Mucosa of rectum (tissue), 2 donors: ENCODE measurements around the gene GRB10.

Experiments used
- H3K27ac ChIP-seq, 2 donors: one replicate each; pipeline ENCODE4 v1.7.0; 2013; ENCODE audit warnings: inconsistent platforms in 2 of 2, low read depth in 2 of 2, low read length in 2 of 2
- H3K27me3 ChIP-seq, 2 donors: one replicate each; pipeline ENCODE4 v1.7.0; 2013; ENCODE audit warnings: low read length in 2 of 2; ENCODE audit not compliant: control insufficient read depth in 2 of 2, insufficient read depth in 2 of 2
- H3K36me3 ChIP-seq, 2 donors: one replicate each; pipeline ENCODE4 v1.7.0; 2013; ENCODE audit warnings: low read length in 2 of 2; ENCODE audit not compliant: control insufficient read depth in 2 of 2, insufficient read depth in 2 of 2
- H3K4me1 ChIP-seq, 2 donors: one replicate each; pipeline ENCODE4 v1.7.0; 2013; ENCODE audit warnings: low read length in 2 of 2, mild to moderate bottlenecking in 1 of 2; ENCODE audit not compliant: control insufficient read depth in 2 of 2, insufficient read depth in 2 of 2
- H3K4me3 ChIP-seq, 2 donors: one replicate each; pipeline ENCODE4 v1.7.0; 2013; ENCODE audit warnings: low read length in 2 of 2
- H3K9ac ChIP-seq, 2 donors: one replicate each; pipeline ENCODE4 v1.7.0; 2013; ENCODE audit warnings: low read length in 2 of 2, low read depth in 1 of 2, mild to moderate bottlenecking in 1 of 2
- H3K9me3 ChIP-seq, 2 donors: one replicate each; pipeline ENCODE4 v1.7.0; 2013; ENCODE audit warnings: low read length in 2 of 2; ENCODE audit not compliant: control insufficient read depth in 2 of 2
- donor health status: healthy.
- donor health status: Normal muscosa, but diverticular disease.

Gene GRB10

DNA sequence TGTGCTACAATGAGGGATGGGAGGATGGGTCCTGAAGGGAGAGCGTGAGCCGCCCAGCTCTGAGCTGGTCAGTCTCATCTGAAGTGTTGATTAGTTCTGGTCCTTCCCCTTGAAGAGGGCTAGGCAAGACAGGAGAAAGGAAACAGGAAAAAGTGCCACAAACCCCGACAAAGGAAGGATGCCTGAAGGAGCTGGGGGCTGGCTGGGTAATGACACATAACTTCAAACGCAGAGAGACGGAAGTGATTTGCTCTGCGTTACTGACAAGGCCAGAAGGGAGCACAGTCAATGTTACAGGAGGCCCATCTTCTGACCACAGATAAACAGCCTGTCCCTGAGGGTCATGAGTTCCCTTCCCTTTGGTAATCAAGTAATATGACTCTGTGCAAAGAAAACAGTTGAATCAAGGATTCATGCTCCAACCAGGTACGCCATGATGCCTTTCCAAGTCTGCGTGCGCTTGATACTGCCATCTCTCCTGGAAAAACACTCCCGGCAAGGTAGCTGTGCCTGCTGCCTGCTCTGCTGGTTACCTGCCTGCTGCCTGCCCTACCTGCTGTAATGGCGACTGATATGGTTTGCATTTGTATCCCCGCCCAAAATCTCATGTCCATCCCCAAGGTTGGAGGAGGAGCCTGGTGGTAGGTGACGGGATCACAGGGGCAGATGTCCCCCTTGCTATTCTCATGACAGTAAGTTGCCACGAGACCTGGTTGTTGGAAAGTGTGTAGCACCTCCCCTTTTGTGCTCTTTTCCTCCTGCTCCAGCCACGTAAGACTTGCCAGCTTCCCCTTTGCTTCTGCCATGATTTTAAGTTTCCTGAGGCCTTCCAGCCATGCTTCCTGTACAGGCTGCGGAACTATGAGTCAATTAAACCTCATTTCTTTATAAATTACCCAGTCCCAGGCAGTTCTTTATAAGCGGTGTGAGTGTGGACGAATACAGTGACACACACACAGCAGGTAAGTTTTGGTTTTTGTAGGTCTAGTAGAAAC is 57.9 kb downstream of the GRB10 start:
- no peaks in the 10 kb centered on the region for H3K9me3 ChIP-seq
- H3K36me3 ChIP-seq, result no peaks in the 10 kb centered on the region
- no peak overlapping the region for H3K9ac ChIP-seq
- no peak overlapping the region for H3K27ac ChIP-seq
- no peaks in the 10 kb centered on the region for H3K27me3 ChIP-seq
- H3K4me3 ChIP-seq, result no peak overlapping the region
- H3K4me1 ChIP-seq, result peaks cover 7 to 8% of the 10 kb centered on the region in 2 donors

GRCh38 chr7:50723888-50724287 is 58.8 kb downstream of the GRB10 start:
- no peak overlapping the region for H3K4me3 ChIP-seq
- no peaks in the 10 kb centered on the region for H3K36me3 ChIP-seq
- H3K27ac ChIP-seq, result no peak overlapping the region
- H3K27me3 ChIP-seq, result no peaks in the 10 kb centered on the region
- no peak overlapping the region for H3K9ac ChIP-seq
- H3K9me3 ChIP-seq, result no peaks in the 10 kb centered on the region
- peaks cover 8 to 10% of the 10 kb centered on the region in 2 donors for H3K4me1 ChIP-seq

GRCh38 chr7:50723173-50723572 is 59.5 kb downstream of the GRB10 start:
- Histone ChIP-seq H3K27ac (no peak overlapping the region), H3K36me3 (no peaks in the 10 kb centered on the region), H3K9ac (no peak overlapping the region), H3K27me3 (no peaks in the 10 kb centered on the region), H3K4me1 (peaks cover 8 to 12% of the 10 kb centered on the region in 2 donors), H3K4me3 (no peak overlapping the region), H3K9me3 (no peaks in the 10 kb centered on the region)

DNA sequence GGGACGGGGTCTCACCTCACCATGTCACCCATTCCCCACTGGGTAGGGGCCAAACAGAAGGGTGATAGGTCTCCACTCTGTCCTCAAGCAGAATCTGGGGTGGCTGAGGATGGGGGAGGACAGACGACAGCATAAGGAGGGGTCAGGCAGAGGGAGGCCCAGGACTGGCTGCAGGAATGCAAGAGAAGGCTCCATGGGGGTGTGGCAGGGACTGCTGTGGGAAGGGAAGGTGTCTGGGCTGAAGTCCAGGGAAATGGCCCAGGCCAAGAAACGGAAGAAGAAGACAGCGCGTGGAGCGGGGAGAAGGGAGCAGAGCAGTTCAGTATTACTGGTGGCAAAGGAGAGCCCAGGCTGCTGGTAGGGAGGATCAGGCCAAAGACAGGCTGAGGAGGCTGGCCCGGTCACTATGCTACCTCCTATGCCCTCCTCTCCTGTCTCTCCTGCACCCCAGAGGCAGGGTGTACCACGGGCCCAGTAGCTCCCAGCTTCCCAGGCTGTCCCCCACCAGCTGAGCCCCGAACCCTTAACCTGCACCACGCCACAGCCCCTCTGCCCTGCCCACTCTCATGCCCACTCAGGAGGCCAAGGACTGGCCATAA is 60.9 kb downstream of the GRB10 start:
- Histone ChIP-seq H3K9me3 (no peaks in the 10 kb centered on the region), H3K27ac (no peak overlapping the region), H3K9ac (no peak overlapping the region), H3K4me3 (no peak overlapping the region), H3K36me3 (no peaks in the 10 kb centered on the region), H3K4me1 (peaks cover 8 to 12% of the 10 kb centered on the region in 2 donors), H3K27me3 (no peaks in the 10 kb centered on the region)

- no peak overlapping the region for H3K27ac ChIP-seq
- no peak overlapping the region for H3K4me3 ChIP-seq
- H3K4me1 ChIP-seq, result peaks cover 8 to 12% of the 10 kb centered on the region in 2 donors
Measured at GRCh38 chr7:50721160-50721559, 61.5 kb downstream of the GRB10 start.

GRCh38 chr7:50720295-50720694 is 62.4 kb downstream of the GRB10 start:
- Histone ChIP-seq H3K27me3 (no peaks in the 10 kb centered on the region), H3K4me3 (no peak overlapping the region), H3K36me3 (no peaks in the 10 kb centered on the region), H3K27ac (no peak overlapping the region), H3K9me3 (no peaks in the 10 kb centered on the region), H3K4me1 (peaks cover 8 to 12% of the 10 kb centered on the region in 2 donors), H3K9ac (no peak overlapping the region)

More at GRCh38 chr7:50721160-50721559, 61.5 kb downstream of the GRB10 start:
- H3K36me3 ChIP-seq, result no peaks in the 10 kb centered on the region
- H3K27me3 ChIP-seq, result no peaks in the 10 kb centered on the region
- H3K9ac ChIP-seq, result no peak overlapping the region
- no peaks in the 10 kb centered on the region for H3K9me3 ChIP-seq

DNA sequence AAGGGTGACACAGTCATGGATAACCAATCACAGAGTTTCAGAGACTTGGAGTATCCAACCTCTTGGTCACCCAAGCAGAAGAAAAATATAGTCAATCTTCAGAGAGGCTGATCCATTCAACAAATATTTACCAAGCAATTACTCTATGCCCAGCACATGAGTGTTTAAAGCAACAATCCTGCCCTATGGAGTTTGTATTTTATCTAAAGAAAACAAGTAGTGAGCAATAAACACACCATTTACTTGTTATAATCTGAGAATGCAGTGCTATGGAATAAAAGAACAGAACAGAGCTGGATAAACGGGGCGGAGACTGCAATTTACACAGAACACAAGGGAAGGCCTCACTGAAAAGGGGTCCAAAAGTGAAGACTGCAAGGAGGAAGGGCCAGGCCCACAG is 63.8 kb downstream of the GRB10 start:
- Histone ChIP-seq H3K36me3 (no peaks in the 10 kb centered on the region), H3K4me3 (no peak overlapping the region), H3K9me3 (no peaks in the 10 kb centered on the region), H3K9ac (no peak overlapping the region), H3K27ac (no peak overlapping the region), H3K4me1 (peaks cover 8 to 12% of the 10 kb centered on the region in 2 donors), H3K27me3 (no peaks in the 10 kb centered on the region)

DNA sequence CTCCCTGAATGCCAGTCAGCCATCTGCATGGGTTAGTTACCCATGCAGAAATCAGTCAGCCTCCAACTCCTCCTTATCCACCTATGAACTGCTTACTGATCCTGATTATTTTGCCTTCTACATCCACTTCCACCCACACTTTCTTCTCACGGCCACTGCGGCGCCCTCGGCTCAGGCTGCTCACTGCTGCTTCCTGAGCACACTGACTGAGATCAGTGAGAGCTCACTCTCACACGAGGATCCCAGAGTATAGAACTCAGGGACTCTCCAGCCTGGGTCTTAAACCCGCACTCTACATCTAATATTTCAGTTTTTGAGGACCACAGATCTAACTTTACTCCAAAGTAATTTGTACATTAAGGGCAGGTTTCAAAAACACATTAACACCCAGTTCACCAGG is 64.4 kb downstream of the GRB10 start:
- no peaks in the 10 kb centered on the region for H3K9me3 ChIP-seq
- H3K36me3 ChIP-seq, result no peaks in the 10 kb centered on the region
- H3K27me3 ChIP-seq, result no peaks in the 10 kb centered on the region
- no peak overlapping the region for H3K9ac ChIP-seq
- H3K4me1 ChIP-seq, result peaks cover 8 to 12% of the 10 kb centered on the region in 2 donors
- H3K4me3 ChIP-seq, result no peak overlapping the region
- H3K27ac ChIP-seq, result no peak overlapping the region

DNA sequence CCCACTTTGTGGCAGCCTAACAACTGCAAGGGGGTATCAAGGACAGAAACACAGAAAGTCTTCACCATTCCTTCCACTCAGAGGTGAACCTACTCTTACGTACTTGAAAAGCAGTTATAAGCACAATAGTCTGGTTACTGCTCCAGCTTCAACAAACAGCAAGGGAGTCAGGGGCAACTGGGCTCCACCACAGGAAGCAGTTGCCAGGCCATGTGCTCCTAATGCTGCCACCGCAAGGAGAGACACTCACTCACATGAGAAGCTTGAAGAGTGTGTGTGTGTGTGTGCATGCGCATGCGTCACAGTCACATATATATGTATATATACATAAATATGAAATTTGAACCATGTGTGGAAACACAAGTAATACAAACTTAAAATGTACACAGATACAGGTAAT is 65.5 kb downstream of the GRB10 start:
- peaks cover 8 to 12% of the 10 kb centered on the region in 2 donors for H3K4me1 ChIP-seq

GRCh38 chr7:50714857-50715256 is 67.8 kb downstream of the GRB10 start:
- H3K27ac ChIP-seq, result no peak overlapping the region
- H3K36me3 ChIP-seq, result no peaks in the 10 kb centered on the region
- H3K9me3 ChIP-seq, result no peaks in the 10 kb centered on the region
- no peaks in the 10 kb centered on the region for H3K27me3 ChIP-seq
- peaks cover 0 to 5% of the 10 kb centered on the region in 2 donors for H3K4me1 ChIP-seq
- H3K9ac ChIP-seq, result no peak overlapping the region
- no peak overlapping the region for H3K4me3 ChIP-seq

More for the DNA sequence above, 65.5 kb downstream of the GRB10 start:
- Histone ChIP-seq H3K9me3 (no peaks in the 10 kb centered on the region), H3K36me3 (no peaks in the 10 kb centered on the region), H3K27me3 (no peaks in the 10 kb centered on the region), H3K9ac (no peak overlapping the region), H3K27ac (no peak overlapping the region), H3K4me3 (no peak overlapping the region)
